Measurements from ENCODE around the gene LRRC8B. TPM values are rescaled to one million over a fixed set of nuclear protein-coding genes. Genes with fewer than 3 reads are reported as not detected.
A peak's percentile ranks its signal among the peaks of the same experiment; 100 is the strongest.

Gene LRRC8B
- total RNA-seq, 2 donors from 2014 or later: 39.2 to 39.4 TPM

- Mint-ChIP-seq H3K4me1 (peaks cover 48% of the 10 kb centered on the region), H3K27me3 (ENCODE audit: insufficient read depth) (no peaks in the 10 kb centered on the region), H3K9me3 (no peaks in the 10 kb centered on the region), H3K27ac (no peak overlapping the region), H3K36me3 (ENCODE audit: low read depth) (peaks cover 7% of the 10 kb centered on the region), H3K4me3 (no peak overlapping the region)
- no peak overlapping the region for H3K27ac ChIP-seq (ENCODE audit: low read depth, low read length)
- peaks cover 31% of the 10 kb centered on the region for H3K36me3 ChIP-seq (ENCODE audit: control insufficient read depth, insufficient read depth, low read length)
- no peak overlapping the region for H3K9ac ChIP-seq (ENCODE audit: extremely low read depth, low read length, poor library complexity, severe bottlenecking)
- H3K9me3 ChIP-seq (ENCODE audit: control insufficient read depth, low read length): no peaks in the 10 kb centered on the region
- H3K4me1 ChIP-seq (ENCODE audit: control insufficient read depth, insufficient read depth, low read length): peaks cover 14% of the 10 kb centered on the region
- peak overlapping the region; percentile 22 for H3K4me3 ChIP-seq (ENCODE audit: low read length)
- no peaks in the 10 kb centered on the region for H3K27me3 ChIP-seq (ENCODE audit: control insufficient read depth, insufficient read depth, low read length, poor library complexity, severe bottlenecking)
- WGBS, 2 experiments (ENCODE audit: insufficient coverage in 1 of 2, insufficient read length in 1 of 2): 55 to 90% methylated on average over 2 to 8 of the region's 8 CpGs
- TF ChIP-seq CTCF (conservative IDR thresholded peaks at IDR 0.05): no peak
- DNase-seq: peak; percentile 74
Observed at GRCh38 chr1:89530444-89531089, 5.9 kb downstream of the LRRC8B start.

DNA sequence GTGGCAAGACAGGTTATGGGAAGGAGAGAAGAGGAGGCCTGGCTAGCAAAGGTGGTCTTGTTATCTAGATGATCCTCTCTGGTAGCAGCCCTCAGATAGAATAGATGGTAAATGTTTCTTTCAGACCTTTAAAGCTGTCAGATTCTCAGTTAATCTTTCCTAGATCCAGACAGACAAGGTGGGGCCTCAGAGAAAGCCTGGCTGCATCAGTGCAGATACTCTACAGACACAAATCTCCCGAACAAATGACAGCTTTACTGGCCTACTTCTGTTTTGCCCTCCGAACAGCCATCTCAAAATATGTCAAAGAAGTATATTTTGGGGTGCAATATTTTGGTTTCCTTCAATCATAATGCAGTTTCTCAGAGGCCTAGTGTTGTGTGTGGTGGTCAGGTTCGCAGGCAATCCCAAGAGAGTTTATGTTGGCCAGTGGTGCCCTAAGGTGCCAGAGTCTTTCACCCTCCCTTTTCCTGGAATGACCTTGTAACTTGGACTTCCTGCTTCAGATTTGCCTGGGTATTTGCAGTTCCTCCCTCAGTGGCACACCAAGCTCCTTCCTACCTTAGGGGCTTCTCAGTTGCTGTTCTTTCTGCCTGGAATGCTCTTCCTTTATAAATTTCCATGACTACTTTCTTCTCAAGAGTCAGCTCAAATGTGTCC, 7.0 kb downstream of the LRRC8B start:
- Mint-ChIP-seq H3K4me1 (peaks cover 40% of the 10 kb centered on the region), H3K4me3 (peak overlapping the region; percentile 20), H3K9me3 (no peaks in the 10 kb centered on the region), H3K27ac (no peak overlapping the region), H3K36me3 (ENCODE audit: low read depth) (peaks cover 9% of the 10 kb centered on the region), H3K27me3 (ENCODE audit: insufficient read depth) (no peaks in the 10 kb centered on the region)
- Histone ChIP-seq H3K4me3 (ENCODE audit: low read length) (peak overlapping the region; percentile 22), H3K36me3 (ENCODE audit: control insufficient read depth, insufficient read depth, low read length) (peaks cover 31% of the 10 kb centered on the region), H3K27me3 (ENCODE audit: control insufficient read depth, insufficient read depth, low read length, poor library complexity, severe bottlenecking) (no peaks in the 10 kb centered on the region), H3K4me1 (ENCODE audit: control insufficient read depth, insufficient read depth, low read length) (peaks cover 14% of the 10 kb centered on the region), H3K27ac (ENCODE audit: low read depth, low read length) (no peak overlapping the region), H3K9ac (ENCODE audit: extremely low read depth, low read length, poor library complexity, severe bottlenecking) (no peak overlapping the region), H3K9me3 (ENCODE audit: control insufficient read depth, low read length) (no peaks in the 10 kb centered on the region)
- WGBS, 2 experiments (ENCODE audit: insufficient coverage in 1 of 2, insufficient read length in 1 of 2): 92% methylated on average over 3 of the region's 3 CpGs; no CpG with 5 or more reads in 1 of the 2 experiments
- no peak for DNase-seq
- no peak for TF ChIP-seq CTCF (conservative IDR thresholded peaks at IDR 0.05)

DNA sequence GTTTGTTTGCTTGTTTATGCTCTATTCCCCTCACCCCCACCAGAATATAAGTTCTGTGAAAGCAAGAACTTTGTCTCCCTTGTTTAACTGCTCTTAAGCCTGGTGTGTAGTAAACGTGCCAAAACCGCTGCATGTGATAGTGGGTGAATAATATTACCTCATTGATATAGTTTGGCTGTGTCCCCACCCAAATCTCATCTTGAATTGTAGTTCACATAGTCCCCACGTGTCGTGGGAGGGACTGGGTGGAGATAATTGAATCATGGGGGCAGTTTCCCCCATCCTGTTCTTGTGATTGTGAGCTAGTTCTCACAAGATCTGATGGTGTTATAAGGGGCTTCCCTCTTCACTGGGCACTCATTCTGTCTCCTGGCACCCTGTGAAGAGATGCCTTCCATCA, 7.6 kb downstream of the LRRC8B start:
- H3K4me3 Mint-ChIP-seq: no peak overlapping the region
- 90 to 98% methylated on average over 2 to 4 of the region's 4 CpGs for WGBS, 2 experiments (ENCODE audit: insufficient coverage in 1 of 2, insufficient read length in 1 of 2)
- no peak overlapping the region for H3K9ac ChIP-seq (ENCODE audit: extremely low read depth, low read length, poor library complexity, severe bottlenecking)

More for the DNA sequence above, 7.6 kb downstream of the LRRC8B start:
- H3K27me3 Mint-ChIP-seq (ENCODE audit: insufficient read depth): no peaks in the 10 kb centered on the region
- H3K9me3 Mint-ChIP-seq: no peaks in the 10 kb centered on the region
- TF ChIP-seq CTCF (conservative IDR thresholded peaks at IDR 0.05): no peak
- H3K4me1 ChIP-seq (ENCODE audit: control insufficient read depth, insufficient read depth, low read length): peaks cover 14% of the 10 kb centered on the region
- H3K4me1 Mint-ChIP-seq: peaks cover 37% of the 10 kb centered on the region
- H3K4me3 ChIP-seq (ENCODE audit: low read length): no peak overlapping the region
- H3K36me3 ChIP-seq (ENCODE audit: control insufficient read depth, insufficient read depth, low read length): peaks cover 35% of the 10 kb centered on the region
- H3K27ac Mint-ChIP-seq: no peak overlapping the region
- H3K27me3 ChIP-seq (ENCODE audit: control insufficient read depth, insufficient read depth, low read length, poor library complexity, severe bottlenecking): no peaks in the 10 kb centered on the region
- no peak overlapping the region for H3K27ac ChIP-seq (ENCODE audit: low read depth, low read length)
- H3K36me3 Mint-ChIP-seq (ENCODE audit: low read depth): peaks cover 13% of the 10 kb centered on the region
- H3K9me3 ChIP-seq (ENCODE audit: control insufficient read depth, low read length): no peaks in the 10 kb centered on the region
- DNase-seq: no peak
